ENCODE results near the gene GPR108.

DNA sequence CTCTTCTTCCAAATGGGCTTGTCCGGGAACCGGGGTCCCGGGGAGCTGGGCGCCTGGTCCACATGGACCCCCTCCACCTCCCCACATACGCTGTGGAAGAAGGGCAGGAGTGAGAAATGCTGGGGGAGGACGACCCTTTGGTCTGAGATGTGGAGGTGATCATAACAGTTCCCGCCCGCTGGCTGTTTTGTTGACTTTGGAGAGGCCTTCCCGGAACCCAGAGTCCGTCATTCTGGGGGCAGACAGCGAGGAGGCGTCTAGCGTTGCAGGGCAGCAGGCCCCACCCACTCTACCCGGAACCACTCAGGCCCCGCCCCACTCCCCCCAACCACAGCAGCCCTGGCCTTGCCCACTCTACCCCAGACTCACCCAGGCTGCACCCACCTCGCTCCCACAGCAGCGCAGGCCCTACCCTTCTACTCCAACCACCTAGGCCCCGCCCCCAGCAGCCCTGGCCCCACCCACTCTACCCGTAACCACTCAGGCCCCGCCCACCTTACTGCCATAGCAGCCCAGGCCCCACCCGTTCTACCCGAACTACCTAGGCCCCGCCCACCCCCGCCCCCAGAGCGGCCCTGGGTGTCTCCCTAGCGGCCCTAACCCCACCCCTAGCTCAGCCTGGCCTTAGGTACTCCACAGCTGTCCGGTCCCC is 7.1 kb downstream of the GPR108 start:
- TF ChIP-seq POLR2A (IDR thresholded peaks at IDR 0.05; ENCODE audit: low read depth, low read length) (no peak), TAF1 (IDR thresholded peaks at IDR 0.05; ENCODE audit: borderline replicate concordance, low read depth, low read length) (no peak), POLR2AphosphoS5 (IDR thresholded peaks at IDR 0.05; ENCODE audit: low read depth, low read length) (no peak)
